AG10803 (cell line): ENCODE measurements around the gene RIT1.

ENCODE experiments used
- DNase-seq: peaks from one replicate; pipeline ENCODE4 v3.0.0; 2010; ENCODE audit warnings: low read depth
- H3K4me3 ChIP-seq: 2 replicates; pipeline ENCODE4 v1.5.1; 2011; ENCODE audit warnings: mild to moderate bottlenecking, low read length, control low read depth
- TF ChIP-seq, protein P1 (sequence below): conservative IDR thresholded peaks from 2 replicates; pipeline ENCODE4 v1.5.1; 2011; ENCODE audit warnings: mild to moderate bottlenecking, low read length, control low read depth, inconsistent platforms

Gene RIT1

GRCh38 chr1:155880950-155881349 is 30.2 kb downstream of the RIT1 start:
- no peak overlapping the region for H3K4me3 ChIP-seq
- TF ChIP-seq, protein P1, sequence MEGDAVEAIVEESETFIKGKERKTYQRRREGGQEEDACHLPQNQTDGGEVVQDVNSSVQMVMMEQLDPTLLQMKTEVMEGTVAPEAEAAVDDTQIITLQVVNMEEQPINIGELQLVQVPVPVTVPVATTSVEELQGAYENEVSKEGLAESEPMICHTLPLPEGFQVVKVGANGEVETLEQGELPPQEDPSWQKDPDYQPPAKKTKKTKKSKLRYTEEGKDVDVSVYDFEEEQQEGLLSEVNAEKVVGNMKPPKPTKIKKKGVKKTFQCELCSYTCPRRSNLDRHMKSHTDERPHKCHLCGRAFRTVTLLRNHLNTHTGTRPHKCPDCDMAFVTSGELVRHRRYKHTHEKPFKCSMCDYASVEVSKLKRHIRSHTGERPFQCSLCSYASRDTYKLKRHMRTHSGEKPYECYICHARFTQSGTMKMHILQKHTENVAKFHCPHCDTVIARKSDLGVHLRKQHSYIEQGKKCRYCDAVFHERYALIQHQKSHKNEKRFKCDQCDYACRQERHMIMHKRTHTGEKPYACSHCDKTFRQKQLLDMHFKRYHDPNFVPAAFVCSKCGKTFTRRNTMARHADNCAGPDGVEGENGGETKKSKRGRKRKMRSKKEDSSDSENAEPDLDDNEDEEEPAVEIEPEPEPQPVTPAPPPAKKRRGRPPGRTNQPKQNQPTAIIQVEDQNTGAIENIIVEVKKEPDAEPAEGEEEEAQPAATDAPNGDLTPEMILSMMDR, result no peak
- no peak for DNase-seq

- no peak for DNase-seq
- H3K4me3 ChIP-seq, result no peak overlapping the region
- TF ChIP-seq, protein P1, result no peak
Observed at GRCh38 chr1:155880251-155880650, 30.9 kb downstream of the RIT1 start.

- TF ChIP-seq, protein P1, result no peak
Observed at GRCh38 chr1:155877945-155878344, 33.2 kb downstream of the RIT1 start.

GRCh38 chr1:155873860-155874259 is 37.3 kb downstream of the RIT1 start:
- peak; percentile 35 for DNase-seq
- H3K4me3 ChIP-seq, result no peak overlapping the region
- TF ChIP-seq, protein P1, result no peak

More at GRCh38 chr1:155877945-155878344, 33.2 kb downstream of the RIT1 start:
- DNase-seq, result no peak
- no peak overlapping the region for H3K4me3 ChIP-seq

DNA sequence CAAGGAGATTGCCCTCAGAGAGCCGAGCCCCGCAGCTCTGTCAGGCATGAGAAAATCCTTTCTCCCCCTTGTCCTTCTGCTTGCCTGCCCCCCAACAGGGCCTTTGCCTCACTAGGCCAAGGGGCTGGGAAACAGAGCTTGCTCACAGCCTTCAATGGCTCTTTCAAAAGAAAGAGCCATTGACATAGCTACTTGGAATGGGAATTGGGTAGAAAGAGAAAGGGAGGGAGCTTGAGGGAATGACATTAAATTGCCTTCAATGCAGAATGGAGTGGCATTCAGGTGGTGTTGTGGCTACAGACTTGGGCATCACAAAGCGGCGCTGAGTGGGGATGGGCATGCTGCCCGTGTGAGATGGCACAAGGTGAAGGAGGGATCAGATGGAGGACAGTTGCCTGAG is 38.6 kb downstream of the RIT1 start:
- TF ChIP-seq, protein P1, result no peak
- H3K4me3 ChIP-seq, result no peak overlapping the region
- DNase-seq, result no peak

- H3K4me3 ChIP-seq, result no peak overlapping the region
- peak; percentile 14 for DNase-seq
- TF ChIP-seq, protein P1, result no peak
Observed at GRCh38 chr1:155871390-155871789, 39.8 kb downstream of the RIT1 start.

DNA sequence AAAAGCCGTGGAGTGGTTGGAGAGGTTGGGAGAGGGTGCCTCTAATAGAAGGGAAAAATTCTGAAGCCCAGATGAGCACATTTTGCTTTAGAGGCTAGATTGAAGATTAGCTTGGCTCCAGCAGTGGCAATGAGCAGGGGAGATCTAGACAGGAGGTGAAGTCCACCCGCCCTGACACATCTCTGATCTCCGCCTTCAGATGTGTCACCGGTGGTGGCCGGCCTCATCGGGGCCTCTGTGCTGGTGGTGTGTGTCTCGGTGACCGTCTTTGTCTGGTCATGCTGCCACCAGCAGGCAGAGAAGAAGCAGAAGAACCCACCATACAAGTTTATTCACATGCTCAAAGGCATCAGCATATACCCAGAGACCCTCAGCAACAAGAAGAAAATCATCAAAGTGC is 43.4 kb downstream of the RIT1 start:
- TF ChIP-seq, protein P1, result no peak
- H3K4me3 ChIP-seq, result no peak overlapping the region
- no peak for DNase-seq
